GM12878 (cell line): Measurements from ENCODE around the gene CD7. TPM values are rescaled to one million over a fixed set of nuclear protein-coding genes. Genes with fewer than 3 reads are reported as not detected.

Experiments
- ATAC-seq: fragments of 200-7000 bp; cut with Tn5 transposase; 3 replicates; pipeline ENCODE4 v1.9.1; 2020; ENCODE audit warnings: mild to moderate bottlenecking, moderate library complexity
- BruUV-seq: library from RNA; stranded (reverse); fragments of 400-500 nt; replicated peaks from 2 replicates; lab custom pipeline; 2021; lab: Mats Ljungman, UMichigan
- CTCF ChIA-PET: fragments of 300-600 bp; sonication (Branson Sonifier 250); formaldehyde crosslinking; extraction: SDS; loops from one replicate; lab custom pipeline; 2021; ENCODE audit warnings: inconsistent platforms; lab: Yijun Ruan, JAX
- POLR2A ChIA-PET: fragments of 350-600 bp; formaldehyde crosslinking; extraction: SDS; loops from one replicate; lab custom pipeline; 2021; ENCODE audit warnings: inconsistent platforms; lab: Charles Lee
- RAD21 ChIA-PET: fragments of 300-600 bp; sonication (Branson Sonifier 250); formaldehyde crosslinking; loops from one replicate; lab custom pipeline; 2023; ENCODE audit warnings: antibody characterized with exemption; ENCODE audit not compliant: unreplicated experiment; lab: Charles Lee
- SMC1A ChIA-PET: fragments of 300-600 bp; sonication (Branson Sonifier 250); formaldehyde crosslinking; loops from one replicate; lab custom pipeline; 2023; ENCODE audit not compliant: unreplicated experiment, uncharacterized antibody; lab: Charles Lee
- DNase-seq: peaks from one replicate; pipeline ENCODE4 v3.0.0-alpha.2; 2011; ENCODE audit warnings: low read depth, low spot score
- FAIRE-seq: peaks from 3 replicates; lab custom pipeline; 2011; peaks lifted over from hg19 to GRCh38; lab: Jason Lieb, UNC
- H2AFZ ChIP-seq: 2 replicates; pipeline ENCODE4 v1.6.0; 2011; ENCODE audit warnings: low read depth, low read length, control low read depth; ENCODE audit not compliant: control insufficient read depth
- H3K27ac ChIP-seq: 2 replicates; pipeline ENCODE4 v1.5.1; 2011; ENCODE audit warnings: control low read depth; ENCODE audit not compliant: control insufficient read depth, insufficient read depth
- H3K27me3 ChIP-seq, 2 experiments: replicated peaks in 1 of 2; 2 replicates each; pipeline versions ENCODE4 v1.6.0 to v1.6.1; 2011; ENCODE audit warnings: low read length in 1 of 2; ENCODE audit not compliant: control insufficient read depth in 2 of 2, insufficient read depth in 2 of 2
- H3K36me3 ChIP-seq, 2 experiments: 2 replicates each; pipeline ENCODE4 v1.5.1; 2011; ENCODE audit warnings: low read length in 1 of 2; ENCODE audit not compliant: control insufficient read depth in 2 of 2, insufficient read depth in 2 of 2
- H3K4me1 ChIP-seq: 2 replicates; pipeline ENCODE4 v1.6.1; 2011; ENCODE audit warnings: mild to moderate bottlenecking, low read length, moderate library complexity, mixed read lengths; ENCODE audit not compliant: control insufficient read depth, insufficient read depth
- H3K4me2 ChIP-seq: 2 replicates; pipeline ENCODE4 v1.6.0; 2011; ENCODE audit warnings: control low read depth; ENCODE audit not compliant: control insufficient read depth, insufficient read depth
- H3K4me3 ChIP-seq: fragments of 200-600 bp; sonication (generic); 2 replicates; pipeline ENCODE4 v1.5.1; 2016
- H3K79me2 ChIP-seq: 2 replicates; pipeline ENCODE4 v1.6.0; 2011; ENCODE audit warnings: low read length; ENCODE audit not compliant: control insufficient read depth, insufficient read depth
- H3K9ac ChIP-seq: 2 replicates; pipeline ENCODE4 v1.8.0; 2011; ENCODE audit warnings: low read length, control low read depth, mixed read lengths; ENCODE audit not compliant: control insufficient read depth, insufficient read depth
- H3K9me3 ChIP-seq: replicated peaks from 3 replicates; pipeline ENCODE4 v1.5.1; 2011; ENCODE audit warnings: mild to moderate bottlenecking, low read length; ENCODE audit not compliant: control insufficient read depth, insufficient read depth
- H4K20me1 ChIP-seq: 2 replicates; pipeline ENCODE4 v1.6.0; 2011; ENCODE audit not compliant: control insufficient read depth, insufficient read depth
- BMI1 ChIP-seq: fragments of 450-650 bp; IDR thresholded peaks from 2 replicates; pipeline ENCODE4 v1.6.1; 2016; ENCODE audit warnings: mild to moderate bottlenecking, moderate library complexity, borderline replicate concordance
- CEBPB ChIP-seq, 2 experiments: fragments of 150-350 bp in 1 of 2; IDR thresholded peaks; 2 replicates each; pipeline ENCODE4 v1.6.1; 2012 to 2014; ENCODE audit warnings: low read depth in 2 of 2, low read length in 2 of 2, borderline replicate concordance in 1 of 2, inconsistent platforms in 1 of 2
- CHD1 ChIP-seq: IDR thresholded peaks from 2 replicates; pipeline ENCODE4 v1.6.1; 2012; ENCODE audit warnings: low read depth, low read length, improper control_type of control experiment
- CHD4 ChIP-seq: fragments of 200-600 bp; sonication (generic); IDR thresholded peaks from 2 replicates; pipeline ENCODE4 v1.6.1; 2016; ENCODE audit warnings: mild to moderate bottlenecking
- GABPA ChIP-seq: IDR thresholded peaks from 2 replicates; pipeline ENCODE4 v1.6.1; 2014; ENCODE audit warnings: antibody characterized with exemption, low read depth, mild to moderate bottlenecking, inconsistent platforms
- KDM1A ChIP-seq: fragments of 200-600 bp; sonication (generic); IDR thresholded peaks from 2 replicates; pipeline ENCODE4 v1.6.1; 2016; ENCODE audit warnings: borderline replicate concordance
- KLF5 ChIP-seq: fragments of 450-650 bp; IDR thresholded peaks from 2 replicates; pipeline ENCODE4 v1.6.1; 2014; ENCODE audit warnings: mild to moderate bottlenecking; ENCODE audit not compliant: partially characterized antibody
- MYB ChIP-seq: fragments of 150-350 bp; IDR thresholded peaks from 2 replicates; pipeline ENCODE4 v1.6.1; 2014; ENCODE audit warnings: mild to moderate bottlenecking, low read depth, low read length, borderline replicate concordance
- SIX5 ChIP-seq: IDR thresholded peaks from 2 replicates; pipeline ENCODE4 v1.6.1; 2011; ENCODE audit warnings: mild to moderate bottlenecking, low read depth, low read length, moderate library complexity; ENCODE audit not compliant: severe bottlenecking
- WRNIP1 ChIP-seq: IDR thresholded peaks from 2 replicates; pipeline ENCODE4 v1.6.1; 2011; ENCODE audit warnings: low read depth, low read length, improper control_type of control experiment, borderline replicate concordance
- YBX1 ChIP-seq: fragments of 450-650 bp; IDR thresholded peaks from 2 replicates; pipeline ENCODE4 v1.6.1; 2016; ENCODE audit warnings: antibody characterized with exemption
- ZSCAN29 ChIP-seq: fragments of 450-650 bp; IDR thresholded peaks from 2 replicates; pipeline ENCODE4 v1.6.1; 2017; ENCODE audit warnings: mild to moderate bottlenecking, moderate library complexity
- WGBS: methylation state at CpG from one replicate; pipeline ENCODE4 v1.1.6; 2016; ENCODE audit warnings: low lambda C conversion rate; ENCODE audit not compliant: insufficient replicate concordance, insufficient coverage; ENCODE audit errors: missing lambda C conversion rate; 5-methylcytosine and 5-hydroxymethylcytosine counted together
- in situ Hi-C: fragments of 300-500 bp; cut with MboI; formaldehyde crosslinking; loops from 9 replicates; pipeline ENCODE4 v1.14.3; 2018; ENCODE audit warnings: mixed read lengths
- intact Hi-C: fragments of 100-400 bp; cut with micrococcal nuclease; formaldehyde crosslinking; loops from one replicate; pipeline ENCODE4 v1.14.2; 2022; ENCODE audit not compliant: unreplicated experiment
- polyA plus RNA-seq, 11 experiments: library from polyadenylated mRNA; depleted of rRNA in 4 of 11; unstranded in 6 of 11; stranded (reverse) in 5 of 11; fragments of >200 nt; fragmentation: Nextera tagmentation in 4 of 11; fragmentation: Illumina TruSeq in 1 of 11; extraction: Ambion mirVana in 4 of 11; extraction: Trizol in 1 of 11; gene quantifications; 1 replicate in 1 of 11; 2 replicates in 10 of 11; pipeline versions ENCODE4 v1.2.1 to v1.2.3, GENCODE V29; 2011 to 2016; ENCODE audit warnings: inconsistent platforms in 2 of 11, missing spikeins in 2 of 11, low read depth in 1 of 11
- total RNA-seq, 4 experiments: library from RNA; depleted of rRNA in 3 of 4; stranded (reverse); fragments of >200 nt in 3 of 4; fragmentation: Illumina TruSeq in 1 of 4; extraction: Trizol in 1 of 4; gene quantifications; 2 replicates each; pipeline versions ENCODE4 v1.2.1 to v1.2.3, GENCODE V29; 2013 to 2021
- TF ChIP-seq, protein P1 (sequence below): IDR thresholded peaks from 2 replicates; pipeline ENCODE4 v1.6.1; 2011; ENCODE audit warnings: borderline replicate concordance, low read depth, mild to moderate bottlenecking, moderate library complexity, low read length; ENCODE audit not compliant: insufficient read depth, poor library complexity, severe bottlenecking

The CD7 gene
- total and polyA plus RNA-seq, 10 of the 15 experiments (the other 5 are each of a cell fraction or from before 2014, with no cell fraction given) = 0.33 TPM; not detected in 9

GRCh38 chr17:82276938-82277337 is 40.5 kb downstream of the CD7 start:
- WGBS = 60% methylated on average over 5 of the region's 5 CpGs
- POLR2A ChIA-PET = interaction anchor here (1.3 kb wide), 1 partner anchor 11 kb away, joined by 3 read pairs; no protein-coding TSS in a partner anchor
- H3K27me3 ChIP-seq = no peaks in the 10 kb centered on the region
- H3K79me2 ChIP-seq = peaks cover 14% of the 10 kb centered on the region
- no peak overlapping the region for H3K4me3 ChIP-seq
- no peak overlapping the region for H3K27ac ChIP-seq
- CTCF ChIA-PET = no interaction called here
- FAIRE-seq (no peak), DNase-seq (no peak)
- RAD21 ChIA-PET = no interaction called here
- TF ChIP-seq CHD4 (no peak), BMI1 (no peak), KLF5 (no peak), ZSCAN29 (no peak), WRNIP1 (no peak), GABPA (no peak), SIX5 (no peak), CEBPB (IDR thresholded peaks at IDR 0.05; ENCODE audit: borderline replicate concordance in 1 of 2, low read depth in 2 of 2, low read length in 2 of 2) (no peak), YBX1 (no peak), MYB (no peak), CHD1 (no peak), KDM1A (no peak)
- TF ChIP-seq, protein P1, sequence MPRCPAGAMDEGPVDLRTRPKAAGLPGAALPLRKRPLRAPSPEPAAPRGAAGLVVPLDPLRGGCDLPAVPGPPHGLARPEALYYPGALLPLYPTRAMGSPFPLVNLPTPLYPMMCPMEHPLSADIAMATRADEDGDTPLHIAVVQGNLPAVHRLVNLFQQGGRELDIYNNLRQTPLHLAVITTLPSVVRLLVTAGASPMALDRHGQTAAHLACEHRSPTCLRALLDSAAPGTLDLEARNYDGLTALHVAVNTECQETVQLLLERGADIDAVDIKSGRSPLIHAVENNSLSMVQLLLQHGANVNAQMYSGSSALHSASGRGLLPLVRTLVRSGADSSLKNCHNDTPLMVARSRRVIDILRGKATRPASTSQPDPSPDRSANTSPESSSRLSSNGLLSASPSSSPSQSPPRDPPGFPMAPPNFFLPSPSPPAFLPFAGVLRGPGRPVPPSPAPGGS = no peak
- TF ChIP-seq, all 136 proteins: peak for 0
- H4K20me1 ChIP-seq = no peaks in the 10 kb centered on the region
- no peaks in the 10 kb centered on the region for H3K9me3 ChIP-seq
- no peaks in the 10 kb centered on the region; the same call in 1 of the 2 replicates for H3K4me1 ChIP-seq
- SMC1A ChIA-PET = no interaction called here
- no peak overlapping the region for H2AFZ ChIP-seq
- BruUV-seq = no TSS peak
- in situ Hi-C loops = no loop called here
- no peak for ATAC-seq
- intact Hi-C loops = no loop called here
- H3K9ac ChIP-seq = no peak overlapping the region
- no peak overlapping the region for H3K4me2 ChIP-seq
- no peaks in the 10 kb centered on the region for H3K36me3 ChIP-seq
